Suppressor macrophage treated with lipopolysaccharide for 4 hours (primary cell): Measurements from ENCODE around the gene ADAMTS3.

Experiments used
- DNase-seq: peaks from one replicate; pipeline ENCODE4 v3.0.0-alpha.2; 2020

Gene ADAMTS3

GRCh38 chr4:72275381-72275780 lies 293.6 kb downstream of the ADAMTS3 start:
- no peak for DNase-seq

- DNase-seq: no peak
Measured at GRCh38 chr4:72274251-72274650, 294.8 kb downstream of the ADAMTS3 start.

- DNase-seq: no peak
Measured at GRCh38 chr4:72255269-72255668, 313.8 kb downstream of the ADAMTS3 start.

GRCh38 chr4:72243641-72244040 lies 325.4 kb downstream of the ADAMTS3 start:
- no peak for DNase-seq

GRCh38 chr4:72239487-72240116 lies 329.4 kb downstream of the ADAMTS3 start:
- DNase-seq: no peak
